GM21367 (cell line): Measurements from ENCODE around the gene ARMCX2.
"Not testable (repeated sequence)": the region's sequence is repeated elsewhere in the genome, so short reads cannot be mapped to it uniquely, and the experiment has no call there.

Source experiments
- ATAC-seq: cut with Tn5 transposase; IDR thresholded peaks from one replicate; pipeline ENCODE4 v1.9.1; 2021; ENCODE audit not compliant: unreplicated experiment

ARMCX2 gene

DNA sequence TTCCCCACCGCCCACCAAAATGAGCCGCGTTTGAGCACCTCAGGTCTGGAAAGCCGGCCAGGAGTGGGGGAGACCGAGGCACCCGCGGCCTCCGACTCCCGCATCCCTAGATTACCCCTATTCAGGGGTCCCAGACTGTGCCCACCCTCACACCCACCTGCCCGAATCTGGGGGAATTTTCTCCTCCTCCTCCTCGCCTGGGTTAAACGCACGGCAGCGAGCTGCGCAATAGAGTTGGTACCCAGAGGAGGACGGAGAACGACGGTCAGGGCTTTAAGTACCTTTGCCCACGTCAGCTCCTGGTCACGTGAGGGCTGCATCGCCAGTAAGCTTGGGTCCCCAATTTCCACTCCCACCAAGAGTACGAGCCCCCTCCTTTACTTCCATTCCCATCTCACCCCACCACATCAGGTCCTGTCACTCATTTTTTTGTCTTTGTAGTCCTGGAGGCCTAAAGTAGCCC, at the start of gene ARMCX2:
TSS of gene ARMCX2 (minus strand) at position 250 of the 463 bp plus-strand sequence. CDS start 2,262 bp downstream, outside the sequence.
- ATAC-seq = peak; percentile 74

DNA sequence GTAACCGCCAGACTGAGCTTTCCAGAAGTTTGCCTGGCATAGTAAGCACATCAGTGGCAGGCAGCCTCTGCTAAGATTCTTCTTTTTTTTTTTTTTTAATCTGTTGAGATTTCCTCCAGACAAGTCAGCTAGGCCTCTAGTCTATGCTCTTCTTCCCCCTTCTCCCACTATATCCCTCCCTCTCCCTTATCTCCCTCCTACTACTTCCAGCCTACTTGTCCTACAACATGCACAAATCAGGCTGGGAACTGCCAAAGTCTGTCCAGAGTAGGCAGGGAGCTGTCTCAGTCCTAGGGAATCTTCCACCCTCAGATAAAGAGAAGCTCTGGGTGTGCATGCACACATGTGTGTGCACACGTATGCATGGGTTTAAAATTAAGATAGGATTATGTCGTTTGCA, 49.7 kb upstream of the ARMCX2 start:
- no peak for ATAC-seq

DNA sequence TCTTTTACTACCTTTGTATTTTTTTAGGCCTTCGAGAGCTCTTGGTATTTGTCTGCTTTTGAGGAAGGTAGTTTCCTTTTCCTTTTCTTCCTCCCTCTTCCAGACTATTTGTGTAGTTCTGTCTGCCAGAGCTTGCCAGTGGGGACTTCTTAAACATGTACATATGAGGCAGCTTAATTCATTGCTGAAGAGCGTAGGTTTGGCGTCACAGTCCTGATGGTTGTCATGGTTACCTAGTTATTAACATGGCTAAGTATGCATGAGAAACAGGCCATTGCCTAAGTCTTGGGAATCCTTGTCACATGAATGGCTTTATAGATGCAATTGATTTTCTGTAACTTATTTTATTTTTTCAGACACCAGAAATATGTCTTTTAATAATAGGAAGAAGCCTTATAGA, 48.5 kb upstream of the ARMCX2 start:
- ATAC-seq = no peak

DNA sequence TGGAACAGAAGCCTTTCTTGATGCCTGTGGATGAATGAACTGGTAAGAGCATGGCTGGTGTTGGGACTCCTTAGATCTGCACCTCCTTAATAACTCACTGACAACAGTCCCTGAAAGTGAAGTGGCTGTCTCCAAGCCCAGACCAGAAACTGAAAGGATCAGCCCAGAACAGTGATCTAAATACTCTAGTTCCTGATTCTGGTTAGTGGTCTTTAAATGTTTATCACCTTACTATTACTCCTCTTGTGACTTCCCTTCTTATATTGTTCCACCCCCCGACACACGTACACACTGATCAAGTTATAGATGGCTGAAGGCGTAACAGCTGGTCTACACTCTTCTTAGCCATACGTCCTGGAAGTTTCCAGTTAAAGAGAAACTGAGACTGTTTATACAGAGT, 33.8 kb upstream of the ARMCX2 start:
- ATAC-seq = no peak

DNA sequence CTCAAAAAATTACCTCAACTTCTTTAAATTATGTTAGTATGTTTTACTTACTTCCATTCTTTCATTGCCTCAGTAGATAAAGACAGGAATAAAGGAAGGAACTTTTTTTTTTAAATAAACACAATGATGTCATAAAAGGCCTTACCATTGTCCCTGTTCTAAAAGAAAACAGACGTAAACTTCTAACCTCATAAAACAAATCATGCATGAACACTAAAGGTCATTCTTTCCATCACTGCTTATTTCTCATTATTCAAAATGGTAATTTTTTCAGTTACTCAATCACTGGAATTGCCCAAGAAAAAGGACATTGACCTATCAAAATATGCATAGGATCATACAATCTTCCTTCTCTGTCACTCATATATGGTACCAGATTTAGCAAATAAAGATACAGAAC, 32.2 kb upstream of the ARMCX2 start:
- no peak for ATAC-seq

DNA sequence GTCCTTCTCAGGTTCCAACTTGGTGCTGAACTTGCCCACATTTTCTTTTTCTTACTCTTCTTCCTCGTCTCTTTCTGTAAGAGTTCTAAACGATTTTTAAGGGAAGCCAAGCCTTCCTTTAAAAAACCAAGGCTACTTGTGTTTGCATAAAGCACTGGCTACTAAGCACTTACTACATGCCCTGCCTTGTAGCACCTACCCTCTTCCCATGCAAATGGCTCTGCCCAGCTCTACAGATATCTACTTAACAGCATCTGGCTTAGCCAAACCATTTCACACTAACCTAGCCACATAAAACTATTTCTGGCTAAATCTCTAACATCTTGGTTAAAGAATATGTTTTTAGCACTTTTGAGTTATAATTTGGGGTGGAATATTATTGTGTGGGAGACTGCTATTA, 26.9 kb upstream of the ARMCX2 start:
- ATAC-seq = no peak

DNA sequence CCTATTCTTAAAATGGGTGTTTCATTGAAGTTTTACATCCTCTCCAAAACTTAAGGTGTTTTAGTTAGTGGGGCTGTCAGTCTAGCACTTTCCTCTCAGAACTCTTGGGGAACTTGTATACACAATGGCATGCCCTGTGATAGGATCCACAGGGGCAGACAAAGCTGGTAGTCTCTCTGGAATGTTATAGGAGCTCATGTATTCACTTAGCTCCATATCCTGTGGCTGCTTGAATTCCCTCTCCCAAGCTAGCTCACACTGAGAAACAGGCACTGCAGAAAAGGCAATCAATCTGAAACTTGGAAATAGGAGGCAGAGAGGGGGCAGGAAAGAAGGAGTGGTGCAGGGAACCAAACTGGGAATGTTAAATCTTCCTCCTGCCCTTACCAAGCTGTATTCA, 26.3 kb upstream of the ARMCX2 start:
- ATAC-seq = no peak

DNA sequence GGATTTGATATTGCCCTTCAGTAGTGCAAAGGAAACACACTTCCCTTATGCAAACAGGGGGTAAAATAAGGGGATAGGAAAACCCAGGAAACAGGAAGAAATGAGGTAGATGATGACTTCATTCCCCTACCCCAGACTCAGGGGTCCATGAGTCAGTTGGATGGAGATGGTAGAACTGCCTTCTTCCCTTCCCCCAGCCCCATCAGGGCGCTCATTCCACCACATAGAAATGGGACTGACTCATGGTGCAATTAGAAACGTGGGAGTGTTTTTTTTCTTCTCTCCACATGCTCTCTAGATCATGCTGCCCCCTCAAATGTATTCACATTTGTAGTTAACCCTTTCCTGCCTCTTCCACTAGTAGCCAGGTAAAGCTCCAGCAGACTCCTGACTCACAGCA, 23.1 kb upstream of the ARMCX2 start:
- no peak for ATAC-seq

DNA sequence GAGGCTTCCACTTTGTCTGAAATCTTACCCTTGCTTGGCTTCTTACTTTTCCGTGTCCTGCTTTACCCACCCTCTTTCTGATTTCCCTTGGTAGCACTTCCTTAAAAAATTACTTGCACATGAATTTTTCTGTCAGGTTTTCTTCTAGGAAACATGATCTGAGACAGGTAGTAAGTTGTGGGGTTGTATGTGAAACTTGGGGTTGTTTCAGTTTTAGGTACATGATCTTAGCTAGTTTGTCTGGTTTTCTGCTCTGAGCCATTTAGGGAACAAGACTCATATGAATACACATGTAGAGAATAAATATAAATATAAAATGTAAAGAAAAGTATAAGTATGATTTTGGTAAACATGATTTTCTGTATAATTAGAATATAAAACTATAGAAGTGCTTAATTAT, 17.4 kb upstream of the ARMCX2 start:
- ATAC-seq = peak; percentile 67

DNA sequence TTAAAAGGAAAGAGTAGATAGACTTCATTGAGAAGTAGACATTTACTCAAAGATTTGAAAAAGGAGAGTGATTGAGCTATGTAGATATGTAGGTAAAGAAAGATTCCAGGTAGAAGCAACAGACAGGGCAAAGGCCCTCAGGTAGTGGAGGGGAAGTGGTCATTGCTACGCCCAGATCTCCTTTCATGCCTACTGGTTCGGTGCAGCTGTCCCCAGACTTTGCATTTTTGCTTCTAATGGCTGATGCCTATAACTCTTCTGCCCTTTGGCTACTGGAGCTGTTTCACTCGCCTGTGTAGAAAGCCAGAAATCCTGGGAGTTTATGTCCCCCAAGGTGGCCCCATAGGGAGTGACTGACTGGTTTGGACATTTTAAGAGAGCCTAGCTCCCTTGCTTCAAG, 16.9 kb upstream of the ARMCX2 start:
- ATAC-seq = no peak

DNA sequence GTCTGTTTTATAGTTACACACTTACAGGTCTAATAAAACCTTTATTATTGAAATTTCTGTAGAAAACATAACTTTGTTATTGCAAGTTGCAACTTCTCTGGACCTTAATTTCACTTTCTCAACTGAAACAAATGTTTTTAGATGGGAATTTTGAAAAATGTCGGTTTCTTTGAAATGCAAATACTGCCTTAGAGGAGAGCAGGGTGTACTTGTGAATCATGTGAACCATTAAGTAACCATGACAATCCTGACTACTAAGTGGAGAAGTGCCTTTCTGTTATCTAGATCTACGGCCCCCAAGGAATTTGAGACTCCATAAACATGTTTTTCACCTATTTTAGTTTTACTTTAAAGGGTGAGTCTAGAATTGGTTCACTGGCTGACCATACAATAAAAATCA, 8.5 kb upstream of the ARMCX2 start:
- no peak for ATAC-seq

DNA sequence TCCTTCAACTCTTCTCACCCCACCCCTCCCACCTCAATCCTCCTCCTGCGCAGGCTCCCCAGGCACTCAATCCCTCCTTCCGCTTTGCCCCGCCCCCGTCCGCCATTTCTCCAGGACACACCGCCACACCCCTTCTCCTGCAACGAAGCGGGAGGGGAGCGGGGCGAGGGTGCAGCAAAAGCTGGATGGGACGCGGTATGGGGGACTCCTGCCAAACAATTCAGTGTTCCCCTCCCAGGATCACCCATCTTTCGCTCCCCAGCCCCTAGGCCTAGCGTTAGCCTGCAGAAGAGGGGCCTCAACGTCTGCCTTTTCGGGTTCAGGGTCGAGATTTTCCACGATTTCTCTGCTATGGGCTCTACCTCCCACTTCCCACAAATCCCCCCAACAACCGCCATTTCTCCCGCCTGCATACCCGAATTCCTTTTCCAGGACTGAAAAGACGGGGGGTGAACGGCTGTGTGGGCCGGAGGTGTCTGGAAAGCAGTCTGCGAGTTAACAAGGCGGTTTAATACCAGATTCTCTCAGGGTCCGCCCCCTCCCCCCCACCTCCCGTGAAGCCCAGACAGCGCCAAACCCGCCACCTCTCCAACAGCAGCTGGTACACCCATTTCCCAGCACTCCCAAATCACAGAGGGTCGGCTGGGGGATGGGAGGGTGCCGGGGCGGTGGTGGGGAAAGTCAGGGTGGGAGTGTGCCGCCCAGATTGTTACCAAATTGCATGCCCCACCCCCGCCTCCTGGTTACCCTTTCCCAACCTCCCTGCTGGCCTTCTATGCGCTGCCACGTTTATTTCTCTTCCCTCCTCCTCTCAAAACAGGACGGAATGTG, 774 bp downstream of the ARMCX2 start:
- ATAC-seq = peak; percentile 69

DNA sequence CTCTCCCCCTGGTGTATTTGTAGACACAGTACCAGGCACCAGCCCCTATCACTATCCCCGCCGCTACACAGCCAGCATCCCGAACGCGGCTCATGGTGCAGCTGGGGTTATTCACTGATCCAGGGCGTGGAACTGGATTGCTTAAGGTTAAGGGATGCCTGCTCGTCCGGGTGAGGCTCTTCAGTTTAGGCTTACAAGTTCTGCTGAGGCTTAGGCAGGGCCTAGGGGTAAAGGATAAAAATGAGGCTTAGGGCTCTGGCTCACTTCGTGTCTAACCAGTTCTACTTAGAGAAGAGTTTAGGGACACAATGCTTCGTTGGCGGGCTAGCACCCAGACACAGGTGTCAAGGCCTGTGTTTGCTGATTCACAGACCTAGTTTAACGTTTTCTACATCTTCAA, 2.2 kb downstream of the ARMCX2 start:
- no peak for ATAC-seq

DNA sequence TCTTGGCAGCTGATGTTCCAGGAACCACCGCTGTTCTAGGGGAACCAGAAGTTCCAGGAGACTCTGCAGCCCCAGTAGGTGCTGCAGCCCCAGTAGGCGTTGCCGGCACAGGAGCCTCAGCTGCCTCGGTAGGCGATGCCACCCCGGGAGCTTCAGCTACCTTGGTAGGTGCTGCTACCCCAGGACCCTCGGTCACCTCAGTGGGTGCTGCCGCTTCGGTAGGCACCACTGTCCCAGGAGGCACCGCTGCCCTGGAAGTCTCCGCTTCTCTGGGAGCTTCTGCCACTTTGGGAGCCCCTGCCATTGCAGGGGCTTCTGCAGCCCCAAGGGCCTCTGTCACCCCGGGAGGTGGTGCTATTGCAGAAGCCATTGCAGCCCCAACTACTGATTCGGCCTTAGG, 2.8 kb downstream of the ARMCX2 start:
- no peak for ATAC-seq

DNA sequence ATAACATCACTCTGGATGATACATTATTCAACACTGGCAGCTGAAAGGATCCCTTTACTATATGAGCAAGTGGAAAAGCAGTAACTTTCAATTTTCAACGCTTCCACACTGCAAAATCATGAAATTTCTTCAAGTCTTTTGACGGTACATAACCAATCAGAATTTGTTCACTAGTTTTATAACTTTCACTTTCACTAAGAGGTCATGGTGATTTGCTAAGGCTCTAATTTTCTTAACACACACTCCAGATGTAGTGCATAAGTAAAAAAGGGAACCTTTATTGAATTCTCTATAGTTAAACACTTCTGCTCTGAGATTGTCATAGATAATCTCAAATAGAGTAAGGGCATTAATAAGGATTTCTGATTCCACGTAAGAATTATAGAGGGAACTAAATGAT, 4.1 kb downstream of the ARMCX2 start:
- ATAC-seq = no peak

DNA sequence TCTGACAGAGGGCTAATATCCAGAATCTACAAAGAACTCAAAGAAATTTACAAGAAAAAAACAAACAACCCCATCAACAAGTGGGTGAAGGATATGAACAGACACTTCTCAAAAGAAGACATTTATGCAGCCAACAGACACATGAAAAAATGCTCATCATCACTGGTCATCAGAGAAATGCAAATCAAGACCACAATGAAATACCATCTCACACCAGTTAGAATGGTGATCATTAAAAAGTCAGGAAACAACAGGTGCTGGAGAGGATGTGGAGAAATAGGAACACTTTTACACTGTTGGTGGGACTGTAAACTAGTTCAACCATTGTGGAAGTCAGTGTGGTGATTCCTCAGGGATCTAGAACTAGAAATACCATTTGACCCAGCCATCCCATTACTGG, 11.9 kb downstream of the ARMCX2 start:
- not testable (repeated sequence) for ATAC-seq

DNA sequence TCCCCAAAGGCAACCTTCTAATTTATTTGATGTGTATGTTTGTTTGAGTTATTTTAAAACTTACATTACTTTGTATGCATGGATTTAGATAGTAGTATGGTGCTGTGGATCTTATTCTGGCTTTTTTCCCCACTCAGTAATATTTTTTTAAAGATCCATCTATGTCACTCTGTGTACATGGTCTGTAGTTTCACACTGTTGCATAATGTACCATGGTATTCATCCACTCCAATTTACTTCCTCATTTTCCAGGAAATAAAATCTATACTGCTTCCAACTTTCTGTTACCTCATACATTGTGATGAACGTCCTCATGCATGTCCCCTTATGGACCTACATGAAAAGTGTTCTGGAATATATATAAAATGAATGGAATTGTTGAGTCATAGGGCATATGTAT, 17.6 kb downstream of the ARMCX2 start:
- ATAC-seq = no peak

DNA sequence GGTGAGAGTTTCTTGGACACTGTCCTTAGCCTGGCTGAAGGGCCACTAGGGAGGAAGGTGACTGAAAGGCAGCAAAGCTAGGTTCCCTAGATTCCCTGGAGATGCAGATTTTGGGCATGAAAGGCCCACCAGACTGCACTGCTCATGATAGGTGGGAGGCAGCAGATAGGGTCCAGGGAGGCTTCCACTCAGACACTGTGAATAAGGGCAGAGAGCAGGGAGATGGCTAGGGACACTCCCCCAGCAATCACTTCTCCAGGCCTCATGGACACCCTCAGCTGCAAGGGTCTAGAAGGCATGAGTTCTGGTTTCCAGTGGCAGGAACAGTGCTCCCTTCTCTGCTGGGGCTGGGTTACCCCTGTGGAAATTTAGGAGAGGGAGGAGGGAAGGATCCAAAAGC, 20.1 kb downstream of the ARMCX2 start:
- ATAC-seq = no peak

DNA sequence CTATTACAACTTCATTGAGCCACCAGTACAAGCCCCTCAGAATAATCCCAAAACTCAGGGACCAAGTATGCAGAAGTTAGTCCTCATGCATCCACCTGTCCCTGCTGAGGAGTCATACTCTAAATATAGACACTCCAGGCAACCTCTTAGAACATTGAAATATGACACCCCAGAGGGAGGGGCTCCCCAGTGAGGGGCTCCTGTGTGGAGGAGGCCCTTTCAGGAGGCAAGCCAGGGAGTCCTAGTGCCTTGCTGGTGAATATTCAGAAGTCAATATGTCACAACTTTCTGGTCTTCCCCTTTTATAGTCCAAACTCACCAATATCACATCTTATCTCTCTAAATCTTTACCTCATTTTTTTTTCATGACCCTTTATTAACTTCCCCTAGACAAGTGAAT, 40.3 kb downstream of the ARMCX2 start:
- ATAC-seq = no peak

DNA sequence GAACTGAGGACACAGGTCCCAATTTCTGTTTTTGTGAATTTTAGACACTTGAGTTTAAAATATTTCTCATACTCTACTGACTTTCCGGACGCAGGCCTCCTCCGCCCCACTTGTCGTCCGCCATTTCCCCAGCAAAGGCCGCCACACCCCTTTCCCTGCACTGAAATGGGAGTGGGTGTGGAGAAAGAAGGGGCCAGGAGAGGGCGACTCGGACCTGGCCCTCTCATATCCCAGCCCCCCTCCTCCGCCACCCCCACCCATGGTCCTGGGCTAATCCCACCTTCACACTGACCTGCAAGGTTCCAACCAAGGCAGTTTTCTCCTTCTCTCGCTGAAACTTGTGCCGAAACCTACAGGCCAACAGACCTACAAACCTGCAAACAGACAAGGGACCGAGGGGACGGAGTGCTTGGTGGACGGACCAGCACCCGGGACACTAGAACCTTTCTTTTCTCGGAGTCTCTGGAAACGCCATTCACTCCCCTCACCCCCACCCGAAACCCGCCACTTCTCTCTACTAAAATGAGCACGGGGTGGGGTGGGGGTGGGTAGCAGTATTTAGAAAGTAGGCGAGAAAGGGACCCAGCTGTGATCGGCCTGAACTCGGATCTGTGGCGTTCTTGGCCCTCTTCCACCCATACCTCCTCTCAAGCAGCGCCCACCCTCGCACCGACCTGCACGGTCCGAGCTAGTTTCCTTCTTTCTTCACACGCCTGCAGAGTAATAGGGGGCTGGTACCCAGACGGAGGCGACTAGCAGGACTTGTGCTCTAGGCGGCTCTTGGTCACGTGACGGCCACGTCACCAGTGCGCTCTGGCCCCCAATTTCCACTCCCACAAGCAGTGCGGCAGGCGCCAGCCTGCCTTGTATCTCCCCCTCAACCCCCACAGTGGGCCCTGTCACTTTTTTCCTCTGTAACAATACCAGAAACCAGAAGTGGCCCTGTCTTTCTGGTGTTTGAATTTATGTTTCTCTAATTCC, 42.1 kb downstream of the ARMCX2 start, which contains the start of gene ARMCX6:
TSS of gene ARMCX6 (minus strand) at position 790 of the 981 bp plus-strand sequence. CDS start 1,380 bp downstream, outside the sequence.
- ATAC-seq = peak; percentile 81

DNA sequence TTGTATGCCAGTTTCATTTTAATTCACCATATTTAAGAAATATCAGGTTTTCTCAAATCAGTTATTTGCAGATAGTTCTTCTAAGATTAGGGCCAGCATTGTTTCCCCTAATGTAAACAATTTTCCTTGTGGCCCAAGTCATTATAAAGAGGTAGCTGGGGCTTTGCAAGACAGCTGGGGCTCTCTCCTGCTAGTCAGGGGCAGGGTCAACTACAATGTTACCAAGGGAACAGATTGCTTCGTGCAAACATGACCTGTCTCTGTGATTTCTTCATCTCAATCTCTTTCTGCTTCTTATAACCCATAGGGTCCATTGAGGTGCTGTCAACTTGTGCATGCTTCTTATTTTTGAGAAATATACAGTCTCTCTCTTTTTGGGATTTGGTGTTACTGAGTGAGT, 53.9 kb downstream of the ARMCX2 start:
- no peak for ATAC-seq
